ENCODE data around the gene INTS6L.
"Not testable (repeated sequence)": the region's sequence is repeated elsewhere in the genome, so short reads cannot be mapped to it uniquely, and the experiment has no call there.

Gene INTS6L

GRCh38 chrX:135624408-135625204 lies 104.1 kb downstream of the INTS6L start:
- not testable (repeated sequence) for DNase-seq (ENCODE audit: low read depth)

- no peak for DNase-seq (ENCODE audit: low read depth)
These were observed 105.5 kb downstream of the INTS6L start for GRCh38 chrX:135625995-135626394.

- DNase-seq (ENCODE audit: low read depth), result no peak
These were observed 108.9 kb downstream of the INTS6L start for GRCh38 chrX:135629342-135629741.
